Suppressor macrophage treated with lipopolysaccharide for 4 hours (primary cell): ENCODE results near the gene GANAB.
"Not testable (repeated sequence)": the region's sequence is repeated elsewhere in the genome, so short reads cannot be mapped to it uniquely, and the experiment has no call there.

ENCODE experiments used
- DNase-seq: peaks from one replicate; pipeline ENCODE4 v3.0.0-alpha.2; 2020

Gene GANAB

GRCh38 chr11:62645946-62646824 is at the start of gene GANAB:
GANAB (minus strand) TSS chr11:62646613; CDS start chr11:62646599, 14 bp downstream.
- peak; percentile 99 for DNase-seq

GRCh38 chr11:62694455-62695167 is 48.2 kb upstream of the GANAB start:
- DNase-seq, result peak; percentile 87

- not testable (repeated sequence) for DNase-seq
Measured at GRCh38 chr11:62693624-62694023, 47.2 kb upstream of the GANAB start.

GRCh38 chr11:62689421-62690183 is 43.2 kb upstream of the GANAB start, which contains the start of gene LRRN4CL:
LRRN4CL (minus strand) TSS chr11:62689530; CDS start chr11:62688508, 1,022 bp downstream.
- no peak for DNase-seq

GRCh38 chr11:62688491-62688890 is 42.1 kb upstream of the GANAB start:
- DNase-seq, result no peak

GRCh38 chr11:62687508-62688396 is 41.3 kb upstream of the GANAB start:
- DNase-seq, result no peak

GRCh38 chr11:62682518-62682917 is 36.1 kb upstream of the GANAB start:
- no peak for DNase-seq

- peak; percentile 43 for DNase-seq
Measured at GRCh38 chr11:62680825-62681240, 34.4 kb upstream of the GANAB start.

- peak; percentile 94 for DNase-seq
Measured at GRCh38 chr11:62678770-62679696, 32.6 kb upstream of the GANAB start, which contains the start of gene UBXN1. UBXN1 (minus strand) TSS chr11:62679073; CDS start chr11:62678923, 150 bp downstream.

GRCh38 chr11:62678433-62678769 is 32.0 kb upstream of the GANAB start:
- no peak for DNase-seq

- no peak for DNase-seq
Measured at GRCh38 chr11:62677714-62678113, 31.3 kb upstream of the GANAB start.

GRCh38 chr11:62677156-62677555 is 30.7 kb upstream of the GANAB start:
- no peak for DNase-seq

- no peak for DNase-seq
Measured at GRCh38 chr11:62676698-62677097, 30.3 kb upstream of the GANAB start.

GRCh38 chr11:62675415-62675814 is 29.0 kb upstream of the GANAB start:
- not testable (repeated sequence) for DNase-seq

GRCh38 chr11:62673196-62673525 is 26.7 kb upstream of the GANAB start:
- no peak for DNase-seq

- DNase-seq, result peak; percentile 83
Measured at GRCh38 chr11:62671608-62672389, 25.4 kb upstream of the GANAB start, which contains the start of the genes LBHD1 and UQCC3. LBHD1 (minus strand) TSS chr11:62672267; CDS start chr11:62670031, 2,236 bp downstream. UQCC3 (plus strand) TSS chr11:62671673; CDS start chr11:62671746, 73 bp downstream.

GRCh38 chr11:62671236-62671607 is 24.8 kb upstream of the GANAB start:
- DNase-seq, result no peak

- no peak for DNase-seq
Measured at GRCh38 chr11:62669420-62670161, 23.2 kb upstream of the GANAB start.

GRCh38 chr11:62667460-62667859 is 21.0 kb upstream of the GANAB start:
- DNase-seq, result no peak
